ENCODE data around the gene ARHGAP42.

ARHGAP42 gene

DNA sequence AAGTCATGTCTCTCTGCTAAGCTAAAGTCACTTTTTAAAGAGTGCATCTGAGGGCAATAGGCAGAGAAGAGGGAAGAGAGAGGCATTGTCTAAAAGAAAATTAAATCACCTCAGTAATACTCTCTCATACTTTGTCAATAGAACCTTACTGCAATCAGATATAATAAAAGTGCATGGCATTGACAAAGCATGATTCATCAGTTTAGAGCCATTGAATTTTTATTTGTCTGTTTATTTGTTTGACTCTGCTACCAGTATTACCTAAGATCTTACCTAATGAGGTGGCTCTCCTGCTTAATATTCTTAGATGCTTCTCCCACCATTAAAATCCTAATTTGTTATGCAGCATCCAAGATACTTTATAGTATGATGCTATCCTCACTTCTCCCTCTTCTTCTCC lies 233.5 kb downstream of the ARHGAP42 start:
- H3K4me3 ChIP-seq (ENCODE audit: low read depth, low read length) = no peak overlapping the region
- no peak for DNase-seq (ENCODE audit: low read depth)
- no peak for TF ChIP-seq MYC (IDR thresholded peaks at IDR 0.05; ENCODE audit: low read depth, low read length)
- no peak for TF ChIP-seq POLR2A (IDR thresholded peaks at IDR 0.05; ENCODE audit: extremely low read depth, insufficient read length)
- no peak for TF ChIP-seq MAX (IDR thresholded peaks at IDR 0.05; ENCODE audit: low read depth, low read length)
- TF ChIP-seq, protein P1, sequence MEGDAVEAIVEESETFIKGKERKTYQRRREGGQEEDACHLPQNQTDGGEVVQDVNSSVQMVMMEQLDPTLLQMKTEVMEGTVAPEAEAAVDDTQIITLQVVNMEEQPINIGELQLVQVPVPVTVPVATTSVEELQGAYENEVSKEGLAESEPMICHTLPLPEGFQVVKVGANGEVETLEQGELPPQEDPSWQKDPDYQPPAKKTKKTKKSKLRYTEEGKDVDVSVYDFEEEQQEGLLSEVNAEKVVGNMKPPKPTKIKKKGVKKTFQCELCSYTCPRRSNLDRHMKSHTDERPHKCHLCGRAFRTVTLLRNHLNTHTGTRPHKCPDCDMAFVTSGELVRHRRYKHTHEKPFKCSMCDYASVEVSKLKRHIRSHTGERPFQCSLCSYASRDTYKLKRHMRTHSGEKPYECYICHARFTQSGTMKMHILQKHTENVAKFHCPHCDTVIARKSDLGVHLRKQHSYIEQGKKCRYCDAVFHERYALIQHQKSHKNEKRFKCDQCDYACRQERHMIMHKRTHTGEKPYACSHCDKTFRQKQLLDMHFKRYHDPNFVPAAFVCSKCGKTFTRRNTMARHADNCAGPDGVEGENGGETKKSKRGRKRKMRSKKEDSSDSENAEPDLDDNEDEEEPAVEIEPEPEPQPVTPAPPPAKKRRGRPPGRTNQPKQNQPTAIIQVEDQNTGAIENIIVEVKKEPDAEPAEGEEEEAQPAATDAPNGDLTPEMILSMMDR (IDR thresholded peaks at IDR 0.05; ENCODE audit: low read depth, low read length) = no peak

GRCh38 chr11:100922121-100922520 lies 235.0 kb downstream of the ARHGAP42 start:
- no peak for DNase-seq (ENCODE audit: low read depth)
- TF ChIP-seq POLR2A (IDR thresholded peaks at IDR 0.05; ENCODE audit: extremely low read depth, insufficient read length) = no peak
- TF ChIP-seq, protein P1 (IDR thresholded peaks at IDR 0.05; ENCODE audit: low read depth, low read length) = no peak
- TF ChIP-seq MYC (IDR thresholded peaks at IDR 0.05; ENCODE audit: low read depth, low read length) = no peak
- TF ChIP-seq MAX (IDR thresholded peaks at IDR 0.05; ENCODE audit: low read depth, low read length) = no peak
- H3K4me3 ChIP-seq (ENCODE audit: low read depth, low read length) = no peak overlapping the region

GRCh38 chr11:100923555-100923954 lies 236.5 kb downstream of the ARHGAP42 start:
- no peak overlapping the region for H3K4me3 ChIP-seq (ENCODE audit: low read depth, low read length)
- DNase-seq (ENCODE audit: low read depth) = no peak
- TF ChIP-seq, protein P1 (IDR thresholded peaks at IDR 0.05; ENCODE audit: low read depth, low read length) = no peak
- no peak for TF ChIP-seq MAX (IDR thresholded peaks at IDR 0.05; ENCODE audit: low read depth, low read length)

DNA sequence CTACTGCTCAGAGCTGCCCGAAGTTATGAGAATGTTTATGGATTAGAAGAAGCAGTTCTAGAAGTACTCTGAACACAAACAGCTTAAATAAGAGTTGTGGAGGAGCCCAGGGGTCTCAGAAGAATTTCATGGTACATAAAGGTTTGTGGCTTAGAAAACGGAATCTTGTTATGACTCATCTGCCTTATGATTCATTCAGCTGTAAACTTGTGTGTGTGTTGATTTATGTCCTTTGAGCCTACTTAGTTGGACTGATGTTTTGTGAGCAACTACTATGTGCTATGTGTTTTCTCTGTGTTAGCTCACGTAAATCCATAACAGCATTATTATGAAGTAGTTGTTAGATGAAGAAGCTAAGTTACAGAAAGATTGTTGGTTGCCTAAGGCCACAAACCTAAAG lies 238.8 kb downstream of the ARHGAP42 start:
- no peak overlapping the region for H3K4me3 ChIP-seq (ENCODE audit: low read depth, low read length)
- TF ChIP-seq MYC (IDR thresholded peaks at IDR 0.05; ENCODE audit: low read depth, low read length) (no peak), POLR2A (IDR thresholded peaks at IDR 0.05; ENCODE audit: extremely low read depth, insufficient read length) (no peak), MAX (IDR thresholded peaks at IDR 0.05; ENCODE audit: low read depth, low read length) (no peak)
- TF ChIP-seq, protein P1 (IDR thresholded peaks at IDR 0.05; ENCODE audit: low read depth, low read length) = no peak
- DNase-seq (ENCODE audit: low read depth) = peak; percentile 25

DNA sequence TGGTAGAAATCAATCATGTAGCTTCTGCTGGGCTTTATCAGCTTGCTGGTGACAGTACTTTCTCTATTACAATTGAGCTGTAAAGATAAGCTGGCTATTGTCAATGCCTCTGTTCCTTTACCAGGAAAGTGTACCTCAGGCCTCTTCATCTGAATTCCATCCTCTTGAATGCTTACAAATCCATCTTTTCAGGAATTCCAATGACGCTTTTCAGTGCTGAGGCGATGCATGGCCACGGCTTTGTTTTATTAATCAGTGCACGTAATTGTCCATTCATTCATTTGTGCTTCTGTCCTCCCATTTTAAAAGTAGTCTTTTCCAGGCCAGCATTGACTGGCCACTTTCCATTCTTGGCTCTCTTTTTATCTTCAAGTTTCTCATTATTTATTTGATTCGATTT lies 240.5 kb downstream of the ARHGAP42 start:
- DNase-seq (ENCODE audit: low read depth) = no peak
- no peak overlapping the region for H3K4me3 ChIP-seq (ENCODE audit: low read depth, low read length)
- TF ChIP-seq, protein P1 (IDR thresholded peaks at IDR 0.05; ENCODE audit: low read depth, low read length) = no peak
- no peak for TF ChIP-seq MAX (IDR thresholded peaks at IDR 0.05; ENCODE audit: low read depth, low read length)

- no peak for DNase-seq (ENCODE audit: low read depth)
- H3K4me3 ChIP-seq (ENCODE audit: low read depth, low read length) = no peak overlapping the region
Measured at GRCh38 chr11:100928426-100928825, 241.3 kb downstream of the ARHGAP42 start.

More at GRCh38 chr11:100928426-100928825, 241.3 kb downstream of the ARHGAP42 start:
- no peak for TF ChIP-seq POLR2A (IDR thresholded peaks at IDR 0.05; ENCODE audit: extremely low read depth, insufficient read length)
- no peak for TF ChIP-seq MAX (IDR thresholded peaks at IDR 0.05; ENCODE audit: low read depth, low read length)
- TF ChIP-seq, protein P1 (IDR thresholded peaks at IDR 0.05; ENCODE audit: low read depth, low read length) = no peak
- TF ChIP-seq MYC (IDR thresholded peaks at IDR 0.05; ENCODE audit: low read depth, low read length) = no peak
